Measurements from ENCODE around the gene SYT12.
A peak's percentile ranks its signal among the peaks of the same experiment; 100 is the strongest.

The SYT12 gene

DNA sequence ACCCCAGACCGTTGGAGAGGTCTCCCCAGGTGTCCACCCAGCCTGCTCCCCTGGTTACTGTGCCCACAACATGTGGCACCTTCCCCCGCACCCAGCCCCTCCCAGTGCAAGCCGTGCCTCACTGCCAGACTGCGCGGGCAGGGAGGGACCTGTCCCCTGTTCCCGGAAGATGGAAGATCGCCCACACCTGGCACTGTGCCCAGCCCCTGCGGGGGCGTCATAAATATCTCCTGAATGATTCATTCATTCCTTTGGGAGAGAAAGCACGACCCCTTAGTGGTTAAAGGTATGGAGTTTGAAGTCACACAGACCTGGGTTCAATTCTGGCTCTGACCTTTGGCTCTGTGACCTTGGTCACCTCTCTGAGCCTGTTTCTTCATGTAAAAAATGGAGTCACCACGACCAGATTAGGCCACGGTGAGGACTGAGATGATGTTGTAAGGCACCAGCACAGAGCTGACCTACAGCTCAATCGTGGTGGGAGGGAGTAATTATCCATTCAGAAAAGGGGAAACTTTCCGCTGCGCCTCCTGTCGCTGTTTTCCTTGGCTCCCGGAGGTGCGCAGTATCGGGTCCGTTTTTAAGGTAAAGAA is 497 bp upstream of the SYT12 start:
- TF ChIP-seq, protein P1, sequence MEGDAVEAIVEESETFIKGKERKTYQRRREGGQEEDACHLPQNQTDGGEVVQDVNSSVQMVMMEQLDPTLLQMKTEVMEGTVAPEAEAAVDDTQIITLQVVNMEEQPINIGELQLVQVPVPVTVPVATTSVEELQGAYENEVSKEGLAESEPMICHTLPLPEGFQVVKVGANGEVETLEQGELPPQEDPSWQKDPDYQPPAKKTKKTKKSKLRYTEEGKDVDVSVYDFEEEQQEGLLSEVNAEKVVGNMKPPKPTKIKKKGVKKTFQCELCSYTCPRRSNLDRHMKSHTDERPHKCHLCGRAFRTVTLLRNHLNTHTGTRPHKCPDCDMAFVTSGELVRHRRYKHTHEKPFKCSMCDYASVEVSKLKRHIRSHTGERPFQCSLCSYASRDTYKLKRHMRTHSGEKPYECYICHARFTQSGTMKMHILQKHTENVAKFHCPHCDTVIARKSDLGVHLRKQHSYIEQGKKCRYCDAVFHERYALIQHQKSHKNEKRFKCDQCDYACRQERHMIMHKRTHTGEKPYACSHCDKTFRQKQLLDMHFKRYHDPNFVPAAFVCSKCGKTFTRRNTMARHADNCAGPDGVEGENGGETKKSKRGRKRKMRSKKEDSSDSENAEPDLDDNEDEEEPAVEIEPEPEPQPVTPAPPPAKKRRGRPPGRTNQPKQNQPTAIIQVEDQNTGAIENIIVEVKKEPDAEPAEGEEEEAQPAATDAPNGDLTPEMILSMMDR (IDR thresholded peaks at IDR 0.05; ENCODE audit: insufficient read depth, low read depth, low read length, missing control alignments), result no peak
- no peak for DNase-seq (ENCODE audit: low read depth)
- no peak overlapping the region for H3K4me3 ChIP-seq (ENCODE audit: low read depth, low read length)

DNA sequence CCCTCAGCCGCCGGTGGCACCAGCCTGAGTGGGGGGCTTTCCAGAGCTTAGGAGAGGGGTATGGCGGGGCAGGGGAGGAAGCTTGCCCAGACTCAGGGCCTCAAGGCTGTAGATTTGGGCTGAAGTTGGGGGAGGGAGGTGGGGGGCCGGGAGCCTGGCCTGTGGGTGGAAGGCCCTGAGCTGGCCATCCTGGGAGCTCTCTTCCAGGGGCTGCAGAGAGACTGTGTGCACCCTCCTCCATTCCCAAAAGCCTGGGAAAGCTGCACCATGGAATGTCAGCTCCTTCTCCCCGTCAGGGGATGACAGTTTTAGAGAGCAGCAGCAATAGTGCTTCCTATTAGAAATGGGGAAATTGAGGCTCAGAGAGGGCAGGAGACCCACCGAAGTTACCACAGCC is 1.0 kb downstream of the SYT12 start:
- DNase-seq (ENCODE audit: low read depth), result no peak
- H3K4me3 ChIP-seq (ENCODE audit: low read depth, low read length), result no peak overlapping the region
- TF ChIP-seq, protein P1 (IDR thresholded peaks at IDR 0.05; ENCODE audit: insufficient read depth, low read depth, low read length, missing control alignments), result no peak

DNA sequence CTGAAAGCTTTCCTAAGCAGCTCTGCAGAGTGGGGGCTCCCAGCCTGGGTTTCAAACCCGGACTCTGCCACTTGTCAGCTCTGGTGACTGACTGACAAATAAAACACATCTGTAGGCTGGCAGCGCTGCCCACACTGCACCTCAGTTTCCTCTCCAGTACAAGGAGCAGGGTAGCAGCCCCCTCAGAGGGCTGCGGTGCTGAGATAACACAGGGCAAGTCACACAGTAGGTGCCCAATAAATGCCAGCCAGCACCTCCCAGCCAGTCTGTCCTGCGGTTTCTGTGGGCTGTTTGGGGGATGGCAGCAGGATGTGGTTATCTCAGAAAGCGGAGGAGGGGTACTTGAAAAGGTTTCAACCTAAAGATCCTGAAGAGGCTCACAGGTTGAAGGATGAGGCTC is 1.5 kb downstream of the SYT12 start:
- TF ChIP-seq, protein P1 (IDR thresholded peaks at IDR 0.05; ENCODE audit: insufficient read depth, low read depth, low read length, missing control alignments), result no peak
- DNase-seq (ENCODE audit: low read depth), result peak; percentile 59
- no peak overlapping the region for H3K4me3 ChIP-seq (ENCODE audit: low read depth, low read length)

DNA sequence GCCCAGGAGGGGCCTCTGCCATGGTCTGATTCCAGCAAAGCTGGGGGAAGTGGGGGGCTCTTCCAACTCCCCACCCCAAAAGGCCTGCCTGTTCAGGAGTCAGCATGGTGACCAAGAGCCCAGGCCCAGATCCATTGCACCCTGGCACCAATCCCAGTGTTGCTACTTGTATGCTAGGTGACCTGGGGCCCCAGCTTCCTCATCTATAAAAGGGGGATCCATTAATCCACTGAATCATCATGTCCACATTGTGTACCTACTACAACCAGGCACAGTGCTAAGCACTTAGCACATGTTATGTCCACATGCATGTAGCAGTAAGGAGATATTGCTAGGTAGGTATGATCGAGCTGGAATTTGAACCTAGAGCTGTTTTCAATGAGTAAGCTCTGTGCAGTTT is 2.0 kb downstream of the SYT12 start:
- DNase-seq (ENCODE audit: low read depth), result no peak
- H3K4me3 ChIP-seq (ENCODE audit: low read depth, low read length), result no peak overlapping the region
- TF ChIP-seq, protein P1 (IDR thresholded peaks at IDR 0.05; ENCODE audit: insufficient read depth, low read depth, low read length, missing control alignments), result no peak

DNA sequence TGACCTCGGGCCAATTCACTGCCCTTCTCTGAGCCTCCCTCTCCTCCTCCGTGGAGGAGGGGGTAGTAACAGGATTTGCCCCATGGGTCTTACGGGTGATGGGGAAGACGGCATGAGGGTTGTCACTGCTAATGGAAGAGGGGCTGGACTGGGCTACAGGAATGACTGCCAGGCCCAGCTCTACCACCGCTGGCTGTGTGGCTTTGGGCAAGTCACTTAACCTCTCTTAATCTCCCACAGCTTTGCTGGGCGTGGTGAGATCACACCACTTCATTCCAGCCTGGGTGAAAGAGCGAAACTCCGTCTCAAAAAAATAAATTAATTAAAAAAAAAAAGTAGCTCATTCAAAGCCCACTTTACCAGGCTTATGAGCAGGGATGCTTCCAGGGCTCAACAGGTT is 2.8 kb downstream of the SYT12 start:
- no peak overlapping the region for H3K4me3 ChIP-seq (ENCODE audit: low read depth, low read length)
- TF ChIP-seq, protein P1 (IDR thresholded peaks at IDR 0.05; ENCODE audit: insufficient read depth, low read depth, low read length, missing control alignments), result no peak
- DNase-seq (ENCODE audit: low read depth), result no peak

DNA sequence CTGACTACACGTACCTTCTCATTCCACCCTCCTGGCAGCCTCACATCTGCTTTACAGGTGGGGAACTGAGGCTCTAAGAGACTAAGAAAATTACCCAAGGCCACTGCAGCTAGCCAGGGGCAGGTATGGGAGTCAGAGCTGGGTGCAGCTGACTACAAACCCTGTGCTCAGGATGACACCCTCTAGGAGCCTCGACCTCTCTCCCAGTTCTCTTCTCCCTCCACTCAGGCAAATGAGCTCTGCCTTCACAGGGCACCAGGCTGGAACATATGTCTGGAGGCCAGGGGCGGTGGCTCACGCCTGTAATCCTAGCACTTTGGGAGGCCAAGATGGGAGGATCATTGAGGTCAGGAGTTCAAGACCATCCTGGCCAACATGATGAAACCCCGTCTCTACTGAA is 4.0 kb downstream of the SYT12 start:
- DNase-seq (ENCODE audit: low read depth), result no peak
- TF ChIP-seq, protein P1 (IDR thresholded peaks at IDR 0.05; ENCODE audit: insufficient read depth, low read depth, low read length, missing control alignments), result no peak
- H3K4me3 ChIP-seq (ENCODE audit: low read depth, low read length), result no peak overlapping the region

DNA sequence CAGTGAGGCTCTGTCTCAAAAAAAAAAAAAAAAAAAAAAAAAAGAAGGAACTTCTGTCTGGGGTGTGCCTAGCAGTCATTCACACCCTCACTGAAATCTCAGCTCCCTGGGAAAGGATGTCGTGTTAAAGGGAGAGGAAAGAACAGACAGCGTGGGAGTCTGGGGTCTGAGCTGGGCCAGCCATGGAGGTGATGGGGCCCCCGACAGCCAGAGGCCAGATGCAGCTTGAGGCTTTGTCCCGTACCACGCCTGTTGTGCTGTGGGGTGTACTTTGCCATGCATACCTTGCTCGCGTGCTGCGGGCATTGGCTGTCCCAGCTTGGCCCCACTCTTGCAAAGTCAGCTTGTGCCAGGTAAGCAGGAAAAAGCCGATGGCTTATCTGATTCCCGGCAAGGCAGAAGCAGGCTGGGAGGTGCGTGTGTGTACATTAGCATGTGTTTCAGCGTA is 4.6 kb downstream of the SYT12 start:
- DNase-seq (ENCODE audit: low read depth), result peak; percentile 33
- no peak overlapping the region for H3K4me3 ChIP-seq (ENCODE audit: low read depth, low read length)
- TF ChIP-seq, protein P1 (IDR thresholded peaks at IDR 0.05; ENCODE audit: insufficient read depth, low read depth, low read length, missing control alignments), result no peak

All from GM12865 (cell line).